Endothelial cell of umbilical vein (primary cell): ENCODE results near the gene LRRN3. TPM values are rescaled to one million over a fixed set of nuclear protein-coding genes. Genes with fewer than 3 reads are reported as not detected.
A peak's percentile ranks its signal among the peaks of the same experiment; 100 is the strongest.

Experiments
- BruUV-seq: library from RNA; stranded (reverse); fragments of 400-500 nt; replicated peaks from 2 replicates; lab custom pipeline; 2021; lab: Mats Ljungman, UMichigan
- CTCF ChIA-PET: fragments of 300-600, 350-600 bp; sonication (Branson Sonifier 250); formaldehyde crosslinking; loops from one replicate; lab custom pipeline; 2021; ENCODE audit warnings: antibody characterized with exemption, inconsistent platforms; lab: Charles Lee
- POLR2A ChIA-PET: fragments of 300-600, 350-600 bp; sonication (Branson Sonifier 250); formaldehyde crosslinking; loops from one replicate; lab custom pipeline; 2021; ENCODE audit warnings: antibody characterized with exemption, inconsistent platforms; lab: Charles Lee
- DNase-seq: peaks from one replicate; pipeline ENCODE4 v3.0.0-alpha.2; 2011; ENCODE audit warnings: low read depth, low spot score
- FAIRE-seq: peaks from 2 replicates; lab custom pipeline; 2011; peaks lifted over from hg19 to GRCh38; lab: Jason Lieb, UNC
- H2AFZ ChIP-seq: 2 replicates; pipeline ENCODE4 v1.6.0; 2012; ENCODE audit warnings: low read depth, low read length, control low read depth, inconsistent platforms
- H3K27ac ChIP-seq: 2 replicates; pipeline ENCODE4 v1.5.1; 2011; ENCODE audit warnings: low read depth, mild to moderate bottlenecking, control low read depth, low read length, moderate library complexity; ENCODE audit not compliant: insufficient read depth
- H3K27me3 ChIP-seq, 2 experiments: 2 replicates each; pipeline versions ENCODE4 v1.6.0 to v1.6.1; 2011; ENCODE audit warnings: low read length in 2 of 2, mixed read lengths in 1 of 2; ENCODE audit not compliant: control insufficient read depth in 2 of 2, insufficient read depth in 2 of 2
- H3K36me3 ChIP-seq, 2 experiments: 2 replicates in 1 of 2; 3 replicates in 1 of 2; pipeline ENCODE4 v1.5.1; 2011; ENCODE audit warnings: low read length in 2 of 2, mild to moderate bottlenecking in 1 of 2, moderate library complexity in 1 of 2; ENCODE audit not compliant: control insufficient read depth in 2 of 2, insufficient read depth in 2 of 2; ENCODE audit errors: extremely low read depth in 1 of 2
- H3K4me1 ChIP-seq: 3 replicates; pipeline ENCODE4 v1.5.1; 2011; ENCODE audit warnings: mild to moderate bottlenecking, low read length; ENCODE audit not compliant: control insufficient read depth, insufficient read depth; ENCODE audit errors: extremely low read depth
- H3K4me2 ChIP-seq: 2 replicates; pipeline ENCODE4 v1.6.1; 2011; ENCODE audit warnings: low read length, control low read depth, mixed read lengths; ENCODE audit not compliant: insufficient read depth
- H3K4me3 ChIP-seq, 3 experiments: fragments of 200-600 bp in 1 of 3; sonication (generic), shearing (Covaris generic) in 1 of 3; replicated peaks in 1 of 3; 2 replicates each; pipeline ENCODE4 v1.5.1; 2011 to 2016; ENCODE audit warnings: control low read depth in 3 of 3, low read length in 3 of 3, mild to moderate bottlenecking in 2 of 3, inconsistent platforms in 1 of 3, low read depth in 1 of 3, moderate library complexity in 1 of 3; ENCODE audit not compliant: insufficient read depth in 1 of 3
- H3K79me2 ChIP-seq: 2 replicates; pipeline ENCODE4 v1.6.0; 2012; ENCODE audit warnings: low read length, inconsistent platforms; ENCODE audit not compliant: control insufficient read depth, insufficient read depth
- H3K9ac ChIP-seq: replicated peaks from 2 replicates; pipeline ENCODE3; 2011; ENCODE audit warnings: low read length, control low read depth; ENCODE audit not compliant: insufficient read depth; ENCODE audit errors: extremely low read depth
- H3K9me1 ChIP-seq: replicated peaks from 3 replicates; pipeline ENCODE4 v1.6.0; 2011; ENCODE audit warnings: mild to moderate bottlenecking, low read length; ENCODE audit not compliant: control insufficient read depth, insufficient read depth; ENCODE audit errors: extremely low read depth
- H3K9me3 ChIP-seq: replicated peaks from 2 replicates; pipeline ENCODE4 v1.5.1; 2012; ENCODE audit warnings: low read length, inconsistent platforms; ENCODE audit not compliant: control insufficient read depth, insufficient read depth
- H4K20me1 ChIP-seq: replicated peaks from 2 replicates; pipeline ENCODE3; 2011; ENCODE audit warnings: mild to moderate bottlenecking, low read length; ENCODE audit not compliant: control insufficient read depth, insufficient read depth; ENCODE audit errors: extremely low read depth
- EZH2 ChIP-seq: IDR thresholded peaks from 2 replicates; pipeline ENCODE4 v1.6.1; 2012; ENCODE audit warnings: borderline replicate concordance, low read depth, mild to moderate bottlenecking, moderate library complexity, low read length, inconsistent platforms; ENCODE audit not compliant: severe bottlenecking
- FOS ChIP-seq: IDR thresholded peaks from 2 replicates; pipeline ENCODE4 v1.6.1; 2011; ENCODE audit warnings: mild to moderate bottlenecking, low read length, moderate library complexity, borderline replicate concordance; ENCODE audit not compliant: insufficient read depth
- GATA2 ChIP-seq: IDR thresholded peaks from 2 replicates; pipeline ENCODE4 v1.7.0; 2011; ENCODE audit warnings: low read depth, mild to moderate bottlenecking, moderate library complexity, mixed read lengths, low read length; ENCODE audit not compliant: insufficient read length, insufficient read depth
- JUN ChIP-seq: IDR thresholded peaks from 2 replicates; pipeline ENCODE4 v1.6.1; 2011; ENCODE audit warnings: borderline replicate concordance, low read depth; ENCODE audit not compliant: insufficient read length, insufficient read depth
- MAX ChIP-seq: IDR thresholded peaks from 2 replicates; pipeline ENCODE4 v1.6.1; 2011; ENCODE audit not compliant: insufficient read depth, insufficient read length
- MYC ChIP-seq: IDR thresholded peaks from one replicate; pipeline ENCODE4 v1.6.1; 2011; ENCODE audit warnings: mild to moderate bottlenecking, low read depth, low read length
- POLR2A ChIP-seq: IDR thresholded peaks from 2 replicates; pipeline ENCODE4 v1.6.1; 2012; ENCODE audit warnings: low read depth, mild to moderate bottlenecking, control low read depth, low read length
- dilution Hi-C: fragments of 300-500 bp; cut with MboI; formaldehyde crosslinking; loops from one replicate; pipeline ENCODE4 v1.15.0; 2019; ENCODE audit warnings: low sequenced_read_pairs; ENCODE audit not compliant: extremely low pct_ligation_motif_present
- intact Hi-C: fragments of 100-400 bp; cut with micrococcal nuclease; formaldehyde crosslinking; loops from one replicate; pipeline ENCODE4 v1.10.0; 2022
- polyA plus RNA-seq, 4 experiments: library from polyadenylated mRNA; depleted of rRNA in 3 of 4; stranded (reverse) in 3 of 4; unstranded in 1 of 4; fragments of >200 nt; gene quantifications; 2 replicates each; pipeline versions ENCODE4 v1.2.1 to v1.2.3, GENCODE V29; 2011 to 2012; ENCODE audit warnings: missing spikeins in 1 of 4
- total RNA-seq: library from RNA; stranded (reverse); gene quantifications from 2 replicates; pipeline ENCODE4 v1.2.3, GENCODE V29; 2021
- TF ChIP-seq, protein P1 (sequence below), 2 donors: IDR thresholded peaks; 1 replicate in 1 of 2; 2 replicates in 1 of 2; pipeline ENCODE4 v1.5.1; 2011; ENCODE audit warnings: low read length in 2 of 2, mild to moderate bottlenecking in 2 of 2, moderate library complexity in 2 of 2, control low read depth in 1 of 2, inconsistent platforms in 1 of 2, low read depth in 1 of 2; ENCODE audit not compliant: insufficient read depth in 1 of 2; ENCODE audit errors: extremely low read depth in 1 of 2

LRRN3 gene
- total and polyA plus RNA-seq, 2 donors (not counting 3 experiments of a cell fraction or from before 2014, with no cell fraction given) = not detected

DNA sequence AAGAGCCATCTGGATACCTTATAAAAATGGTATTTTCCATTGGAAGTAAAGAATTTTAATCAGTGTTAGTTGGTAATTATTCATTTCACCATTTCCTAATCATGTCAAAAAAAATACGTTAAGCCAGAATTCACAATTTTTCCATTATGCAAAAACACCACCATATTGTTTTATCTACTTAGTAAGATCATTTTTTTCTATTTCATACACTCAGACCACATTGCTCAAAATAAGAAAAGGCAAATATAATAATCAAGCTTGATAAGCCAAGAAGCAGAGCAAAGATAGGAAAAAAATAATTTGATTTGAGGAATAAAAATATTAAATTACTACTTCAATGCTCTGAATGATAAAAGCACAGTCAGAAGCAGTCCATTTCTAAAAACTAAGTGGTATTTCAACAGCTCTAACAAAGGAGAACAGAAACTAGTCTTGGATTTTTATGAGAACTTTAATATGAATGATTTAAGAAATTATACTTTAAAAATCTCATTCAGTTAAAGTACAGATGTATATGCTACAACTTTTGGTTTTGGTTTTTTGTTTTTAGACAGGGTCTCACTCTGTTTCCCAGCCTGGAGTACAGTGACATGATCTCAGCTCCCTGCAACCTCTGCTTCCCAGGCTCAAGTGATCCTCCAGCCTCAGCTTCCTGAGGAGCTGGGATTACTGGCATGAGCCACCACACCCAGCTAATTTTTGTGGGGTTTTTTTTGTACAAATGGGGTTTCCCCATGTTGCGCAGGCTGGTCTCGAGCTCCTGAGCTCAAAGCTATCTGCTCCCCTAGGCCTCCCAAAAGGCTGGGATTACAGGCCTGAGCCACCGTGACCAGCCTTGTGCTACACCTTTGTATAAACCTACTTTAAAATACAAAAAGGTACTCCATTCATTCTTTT is 46.6 kb downstream of the LRRN3 start:
- BruUV-seq = no TSS peak
- H3K4me3 ChIP-seq = no peak overlapping the region
- CTCF ChIA-PET = interaction anchor here (0.9 to 2.7 kb wide), 7 partner anchors 11 to 256 kb away, joined by 3 to 15 read pairs (median 4); no protein-coding TSS in a partner anchor
- no peaks in the 10 kb centered on the region for H3K9me3 ChIP-seq
- peak overlapping the region; percentile 86 for H3K27ac ChIP-seq
- H3K4me1 ChIP-seq = peaks cover 20% of the 10 kb centered on the region
- H3K9ac ChIP-seq = peak overlapping the region; percentile 47
- peak overlapping the region; percentile 10 for H2AFZ ChIP-seq
- H3K79me2 ChIP-seq = no peaks in the 10 kb centered on the region
- peak overlapping the region; percentile 91 for H3K4me2 ChIP-seq
- no peaks in the 10 kb centered on the region for H3K27me3 ChIP-seq
- POLR2A ChIA-PET = no interaction called here
- H3K9me1 ChIP-seq = no peaks in the 10 kb centered on the region
- H3K36me3 ChIP-seq = no peaks in the 10 kb centered on the region
- intact Hi-C loops (loop anchor here (1.0 kb wide), 1 partner anchor 819 kb away; no protein-coding TSS in a partner anchor), dilution Hi-C loops (no loop called here)
- TF ChIP-seq MAX = no peak
- no peak for TF ChIP-seq FOS
- TF ChIP-seq, protein P1, sequence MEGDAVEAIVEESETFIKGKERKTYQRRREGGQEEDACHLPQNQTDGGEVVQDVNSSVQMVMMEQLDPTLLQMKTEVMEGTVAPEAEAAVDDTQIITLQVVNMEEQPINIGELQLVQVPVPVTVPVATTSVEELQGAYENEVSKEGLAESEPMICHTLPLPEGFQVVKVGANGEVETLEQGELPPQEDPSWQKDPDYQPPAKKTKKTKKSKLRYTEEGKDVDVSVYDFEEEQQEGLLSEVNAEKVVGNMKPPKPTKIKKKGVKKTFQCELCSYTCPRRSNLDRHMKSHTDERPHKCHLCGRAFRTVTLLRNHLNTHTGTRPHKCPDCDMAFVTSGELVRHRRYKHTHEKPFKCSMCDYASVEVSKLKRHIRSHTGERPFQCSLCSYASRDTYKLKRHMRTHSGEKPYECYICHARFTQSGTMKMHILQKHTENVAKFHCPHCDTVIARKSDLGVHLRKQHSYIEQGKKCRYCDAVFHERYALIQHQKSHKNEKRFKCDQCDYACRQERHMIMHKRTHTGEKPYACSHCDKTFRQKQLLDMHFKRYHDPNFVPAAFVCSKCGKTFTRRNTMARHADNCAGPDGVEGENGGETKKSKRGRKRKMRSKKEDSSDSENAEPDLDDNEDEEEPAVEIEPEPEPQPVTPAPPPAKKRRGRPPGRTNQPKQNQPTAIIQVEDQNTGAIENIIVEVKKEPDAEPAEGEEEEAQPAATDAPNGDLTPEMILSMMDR (IDR thresholded peaks at IDR 0.05; ENCODE audit: extremely low read depth in 1 of 2, insufficient read depth in 1 of 2, low read depth in 1 of 2, low read length in 2 of 2) = no peak
- no peak for TF ChIP-seq MYC
- TF ChIP-seq GATA2 = no peak
- no peak for TF ChIP-seq JUN
- no peak for TF ChIP-seq EZH2
- TF ChIP-seq POLR2A = no peak
- FAIRE-seq = no peak
- no peaks in the 10 kb centered on the region for H4K20me1 ChIP-seq
- no peak for DNase-seq
